HepG2 (cell line): Measurements from ENCODE around the gene SMIM20. TPM values are rescaled to one million over a fixed set of nuclear protein-coding genes. Genes with fewer than 3 reads are reported as not detected.

ENCODE experiments used
- ATAC-seq: fragments of 200-7000 bp; cut with Tn5 transposase; 3 replicates; pipeline ENCODE4 v1.9.1; 2020; ENCODE audit warnings: mild to moderate bottlenecking, moderate library complexity
- BruUV-seq: library from RNA; stranded (reverse); fragments of 400-500 nt; replicated peaks from 2 replicates; lab custom pipeline; 2021; lab: Mats Ljungman, UMichigan
- CTCF ChIA-PET: fragments of 300-600 bp; formaldehyde crosslinking; extraction: SDS; loops from one replicate; lab custom pipeline; 2021; ENCODE audit warnings: low total read pairs, inconsistent platforms, low intra/inter-chr PET ratio; lab: Yijun Ruan, JAX
- POLR2A ChIA-PET: fragments of 350-600 bp; sonication (Branson Sonifier 250); formaldehyde crosslinking; loops from one replicate; lab custom pipeline; 2020; ENCODE audit warnings: antibody characterized with exemption, inconsistent platforms; lab: Yijun Ruan, JAX
- DNase-seq: peaks from one replicate; pipeline ENCODE4 v3.0.0-alpha.2; 2015; ENCODE audit warnings: low spot score
- FAIRE-seq: peaks from 3 replicates; lab custom pipeline; 2011; peaks lifted over from hg19 to GRCh38; lab: Jason Lieb, UNC
- H2AFZ ChIP-seq: one replicate; pipeline ENCODE4 v1.6.1; 2011; ENCODE audit warnings: low read length, inconsistent platforms
- H3K27ac ChIP-seq: fragments of 300-600 bp; 3 replicates; pipeline ENCODE4 v1.8.0; 2011; ENCODE audit warnings: mixed run types, mild to moderate bottlenecking, mixed read lengths, low read length, inconsistent platforms; ENCODE audit not compliant: insufficient read depth; ENCODE audit errors: extremely low read length
- H3K27me3 ChIP-seq, 2 experiments: fragments of 200-600 bp in 1 of 2; 2 replicates in 1 of 2; 3 replicates in 1 of 2; pipeline versions ENCODE4 v1.6.0 to v1.8.0; 2011; ENCODE audit warnings: low read length in 2 of 2, mild to moderate bottlenecking in 2 of 2, moderate library complexity in 2 of 2, inconsistent platforms in 1 of 2; ENCODE audit not compliant: insufficient read depth in 2 of 2, control insufficient read depth in 1 of 2
- H3K36me3 ChIP-seq, 2 experiments: fragments of 200-600 bp in 1 of 2; replicated peaks in 1 of 2; 2 replicates in 1 of 2; 3 replicates in 1 of 2; pipeline versions ENCODE4 v1.5.1 to v1.8.0; 2011; ENCODE audit warnings: low read length in 2 of 2, inconsistent platforms in 1 of 2; ENCODE audit not compliant: insufficient read depth in 2 of 2, control insufficient read depth in 1 of 2
- H3K4me1 ChIP-seq: 2 replicates; pipeline ENCODE4 v1.5.1; 2012; ENCODE audit warnings: low read length, inconsistent platforms; ENCODE audit not compliant: insufficient read depth
- H3K4me2 ChIP-seq: 2 replicates; pipeline ENCODE4 v1.6.0; 2011; ENCODE audit warnings: low read depth, low read length, inconsistent platforms
- H3K4me3 ChIP-seq, 3 experiments: fragments of 200-600 bp in 1 of 3; sonication (generic), shearing (Covaris generic) in 1 of 3; replicated peaks in 1 of 3; 2 replicates each; pipeline ENCODE4 v1.5.1; 2011 to 2016; ENCODE audit warnings: low read length in 3 of 3, inconsistent platforms in 2 of 3, low read depth in 2 of 3, mild to moderate bottlenecking in 2 of 3, control low read depth in 1 of 3, mixed read lengths in 1 of 3; ENCODE audit not compliant: insufficient read depth in 1 of 3
- H3K79me2 ChIP-seq: one replicate; pipeline ENCODE4 v1.6.1; 2011; ENCODE audit warnings: low read length, inconsistent platforms; ENCODE audit not compliant: insufficient read depth
- H3K9ac ChIP-seq: 2 replicates; pipeline ENCODE4 v1.6.0; 2011; ENCODE audit warnings: mild to moderate bottlenecking, low read depth, low read length, inconsistent platforms; ENCODE audit not compliant: insufficient read depth
- H3K9me3 ChIP-seq: 2 replicates; pipeline ENCODE4 v1.5.1; 2012; ENCODE audit warnings: mild to moderate bottlenecking, low read length
- H4K20me1 ChIP-seq: 2 replicates; pipeline ENCODE4 v1.6.0; 2011; ENCODE audit warnings: inconsistent platforms, mild to moderate bottlenecking, low read length, moderate library complexity; ENCODE audit not compliant: insufficient read depth
- HNRNPL ChIP-seq: fragments of 200-400 bp; formaldehyde crosslinking; IDR thresholded peaks from 2 replicates; pipeline ENCODE4 v1.6.1; 2017; ENCODE audit warnings: mild to moderate bottlenecking, low read depth, low read length
- KMT2B ChIP-seq: IDR thresholded peaks from 2 replicates; pipeline ENCODE4 v1.6.1; 2016; ENCODE audit warnings: missing genetic modification reagents, missing compliant biosample characterization
- MED8 ChIP-seq: sonication (generic); formaldehyde crosslinking; IDR thresholded peaks from 2 replicates; pipeline ENCODE4 v1.8.1; 2023; ENCODE audit warnings: mild to moderate bottlenecking, missing genetic modification reagents; ENCODE audit not compliant: insufficient replicate concordance
- MXD4 ChIP-seq: IDR thresholded peaks from 2 replicates; pipeline ENCODE4 v1.6.1; 2016; ENCODE audit warnings: mild to moderate bottlenecking, missing biosample characterization, missing genetic modification reagents
- ONECUT2 ChIP-seq: sonication (generic); formaldehyde crosslinking; IDR thresholded peaks from 2 replicates; pipeline ENCODE4 v1.4.0; 2020; ENCODE audit warnings: missing genetic modification reagents
- PHF5A ChIP-seq: IDR thresholded peaks from one replicate; pipeline ENCODE4 v1.6.1; 2018; ENCODE audit warnings: low read depth, missing genetic modification reagents; ENCODE audit not compliant: unreplicated experiment
- RCOR2 ChIP-seq: IDR thresholded peaks from 2 replicates; pipeline ENCODE4 v1.6.1; 2016; ENCODE audit warnings: missing biosample characterization, missing genetic modification reagents
- SMAD3 ChIP-seq: sonication (generic); formaldehyde crosslinking; IDR thresholded peaks from 2 replicates; pipeline ENCODE4 v1.4.0; 2020; ENCODE audit warnings: missing genetic modification reagents
- ZBTB38 ChIP-seq: sonication (generic); formaldehyde crosslinking; IDR thresholded peaks from 2 replicates; pipeline ENCODE4 v1.5.1; 2020; ENCODE audit warnings: mild to moderate bottlenecking, missing genetic modification reagents
- ZC3H4 ChIP-seq: sonication (generic); formaldehyde crosslinking; IDR thresholded peaks from 2 replicates; pipeline ENCODE4 v1.4.0; 2020; ENCODE audit warnings: missing genetic modification reagents, borderline replicate concordance
- ZNF878 ChIP-seq: sonication (generic); formaldehyde crosslinking; IDR thresholded peaks from 2 replicates; pipeline ENCODE4 v1.8.1; 2023; ENCODE audit warnings: mild to moderate bottlenecking, missing genetic modification reagents, moderate library complexity
- WGBS: methylation state at CpG from one replicate; pipeline ENCODE4 v1.1.6; 2017; ENCODE audit warnings: low lambda C conversion rate; 5-methylcytosine and 5-hydroxymethylcytosine counted together
- in situ Hi-C: cut with HindIII; loops from 2 replicates; pipeline ENCODE4 v1.10.0; 2017; ENCODE audit warnings: low pct_unique_long_range_greater_than_20kb; ENCODE audit not compliant: extremely low pct_ligation_motif_present
- intact Hi-C: fragments of 100-400 bp; cut with micrococcal nuclease; formaldehyde crosslinking; loops from one replicate; pipeline ENCODE4 v1.10.0; 2022; ENCODE audit not compliant: unreplicated experiment
- polyA plus RNA-seq, 8 experiments: library from polyadenylated mRNA; depleted of rRNA in 3 of 8; stranded (reverse) in 7 of 8; unstranded in 1 of 8; fragments of >200 nt; fragmentation: Illumina TruSeq in 4 of 8; extraction: Trizol in 4 of 8; gene quantifications; 2 replicates each; pipeline versions ENCODE4 v1.2.1 to v1.2.3, GENCODE V29; 2011 to 2016; ENCODE audit warnings: low read depth in 4 of 8, missing spikeins in 1 of 8, mixed read lengths in 1 of 8; ENCODE audit not compliant: insufficient read depth in 1 of 8
- total RNA-seq, 5 experiments: library from RNA; depleted of rRNA; stranded (reverse); fragments of >200 nt; fragmentation: Illumina TruSeq; extraction: Trizol; gene quantifications; 2 replicates each; pipeline ENCODE4 v1.2.3, GENCODE V29; 2016; ENCODE audit warnings: low read depth in 1 of 5
- TF ChIP-seq, protein P1 (sequence below): IDR thresholded peaks from 2 replicates; pipeline ENCODE4 v1.6.1; 2016; ENCODE audit warnings: low read depth, control low read depth
- TF ChIP-seq, protein P2 (sequence below): IDR thresholded peaks from 2 replicates; pipeline ENCODE4 v1.6.1; 2012; ENCODE audit warnings: inconsistent platforms
- TF ChIP-seq, protein P3 (sequence below): sonication (generic); formaldehyde crosslinking; IDR thresholded peaks from 2 replicates; pipeline ENCODE4 v1.5.1; 2020; ENCODE audit warnings: mild to moderate bottlenecking, missing genetic modification reagents, moderate library complexity
- TF ChIP-seq, protein P4 (sequence below): sonication (generic); formaldehyde crosslinking; IDR thresholded peaks from 2 replicates; pipeline ENCODE4 v1.4.0; 2020; ENCODE audit warnings: missing genetic modification reagents, mild to moderate bottlenecking, borderline replicate concordance

The SMIM20 gene
- total and polyA plus RNA-seq, 2 of the 13 experiments (the other 11 are each of a cell fraction or from before 2014, with no cell fraction given) = 26.3 to 30.2 TPM

DNA sequence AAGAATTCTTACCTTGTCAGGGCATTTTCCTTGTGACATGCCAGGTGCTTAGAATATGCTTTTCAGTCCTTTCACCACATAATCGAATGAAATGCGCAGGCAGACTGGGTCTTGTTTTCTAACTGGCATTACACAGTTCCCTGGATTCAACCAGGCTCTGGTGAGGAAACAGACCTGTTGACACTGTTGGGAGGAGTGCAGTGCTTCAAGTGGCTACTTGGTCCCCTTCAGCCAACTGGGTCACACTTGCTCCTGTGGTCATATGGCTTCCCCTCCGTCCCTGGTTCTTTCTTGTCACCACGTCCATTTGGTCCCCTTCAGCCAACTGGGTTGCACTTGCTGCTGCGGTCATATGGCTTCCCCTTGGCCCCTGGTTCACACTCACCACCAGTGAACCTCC lies 9.7 kb downstream of the SMIM20 start:
- ATAC-seq = no peak
- H2AFZ ChIP-seq = no peak overlapping the region
- H3K4me2 ChIP-seq = no peak overlapping the region
- no TSS peak for BruUV-seq
- H3K36me3 ChIP-seq = peaks cover 0 to 3% of the 10 kb centered on the region in 2 experiments; a peak in 1 of 5 replicates
- H3K9ac ChIP-seq = no peak overlapping the region
- POLR2A ChIA-PET = no interaction called here
- H4K20me1 ChIP-seq = no peaks in the 10 kb centered on the region
- TF ChIP-seq ZC3H4 (no peak), RCOR2 (no peak), ZNF878 (CRISPR knock-in tag) (no peak), MED8 (CRISPR knock-in tag) (no peak), KMT2B (CRISPR knock-in tag) (no peak), SMAD3 (CRISPR knock-in tag) (no peak), PHF5A (no peak), HNRNPL (no peak), ONECUT2 (CRISPR knock-in tag) (no peak), MXD4 (CRISPR knock-in tag) (no peak), ZBTB38 (CRISPR knock-in tag) (no peak)
- TF ChIP-seq, protein P1, sequence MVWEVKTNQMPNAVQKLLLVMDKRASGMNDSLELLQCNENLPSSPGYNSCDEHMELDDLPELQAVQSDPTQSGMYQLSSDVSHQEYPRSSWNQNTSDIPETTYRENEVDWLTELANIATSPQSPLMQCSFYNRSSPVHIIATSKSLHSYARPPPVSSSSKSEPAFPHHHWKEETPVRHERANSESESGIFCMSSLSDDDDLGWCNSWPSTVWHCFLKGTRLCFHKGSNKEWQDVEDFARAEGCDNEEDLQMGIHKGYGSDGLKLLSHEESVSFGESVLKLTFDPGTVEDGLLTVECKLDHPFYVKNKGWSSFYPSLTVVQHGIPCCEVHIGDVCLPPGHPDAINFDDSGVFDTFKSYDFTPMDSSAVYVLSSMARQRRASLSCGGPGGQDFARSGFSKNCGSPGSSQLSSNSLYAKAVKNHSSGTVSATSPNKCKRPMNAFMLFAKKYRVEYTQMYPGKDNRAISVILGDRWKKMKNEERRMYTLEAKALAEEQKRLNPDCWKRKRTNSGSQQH = no peak
- TF ChIP-seq, protein P2, sequence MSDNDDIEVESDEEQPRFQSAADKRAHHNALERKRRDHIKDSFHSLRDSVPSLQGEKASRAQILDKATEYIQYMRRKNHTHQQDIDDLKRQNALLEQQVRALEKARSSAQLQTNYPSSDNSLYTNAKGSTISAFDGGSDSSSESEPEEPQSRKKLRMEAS = no peak
- TF ChIP-seq, protein P3, sequence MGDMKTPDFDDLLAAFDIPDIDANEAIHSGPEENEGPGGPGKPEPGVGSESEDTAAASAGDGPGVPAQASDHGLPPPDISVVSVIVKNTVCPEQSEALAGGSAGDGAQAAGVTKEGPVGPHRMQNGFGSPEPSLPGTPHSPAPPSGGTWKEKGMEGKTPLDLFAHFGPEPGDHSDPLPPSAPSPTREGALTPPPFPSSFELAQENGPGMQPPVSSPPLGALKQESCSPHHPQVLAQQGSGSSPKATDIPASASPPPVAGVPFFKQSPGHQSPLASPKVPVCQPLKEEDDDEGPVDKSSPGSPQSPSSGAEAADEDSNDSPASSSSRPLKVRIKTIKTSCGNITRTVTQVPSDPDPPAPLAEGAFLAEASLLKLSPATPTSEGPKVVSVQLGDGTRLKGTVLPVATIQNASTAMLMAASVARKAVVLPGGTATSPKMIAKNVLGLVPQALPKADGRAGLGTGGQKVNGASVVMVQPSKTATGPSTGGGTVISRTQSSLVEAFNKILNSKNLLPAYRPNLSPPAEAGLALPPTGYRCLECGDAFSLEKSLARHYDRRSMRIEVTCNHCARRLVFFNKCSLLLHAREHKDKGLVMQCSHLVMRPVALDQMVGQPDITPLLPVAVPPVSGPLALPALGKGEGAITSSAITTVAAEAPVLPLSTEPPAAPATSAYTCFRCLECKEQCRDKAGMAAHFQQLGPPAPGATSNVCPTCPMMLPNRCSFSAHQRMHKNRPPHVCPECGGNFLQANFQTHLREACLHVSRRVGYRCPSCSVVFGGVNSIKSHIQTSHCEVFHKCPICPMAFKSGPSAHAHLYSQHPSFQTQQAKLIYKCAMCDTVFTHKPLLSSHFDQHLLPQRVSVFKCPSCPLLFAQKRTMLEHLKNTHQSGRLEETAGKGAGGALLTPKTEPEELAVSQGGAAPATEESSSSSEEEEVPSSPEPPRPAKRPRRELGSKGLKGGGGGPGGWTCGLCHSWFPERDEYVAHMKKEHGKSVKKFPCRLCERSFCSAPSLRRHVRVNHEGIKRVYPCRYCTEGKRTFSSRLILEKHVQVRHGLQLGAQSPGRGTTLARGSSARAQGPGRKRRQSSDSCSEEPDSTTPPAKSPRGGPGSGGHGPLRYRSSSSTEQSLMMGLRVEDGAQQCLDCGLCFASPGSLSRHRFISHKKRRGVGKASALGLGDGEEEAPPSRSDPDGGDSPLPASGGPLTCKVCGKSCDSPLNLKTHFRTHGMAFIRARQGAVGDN (CRISPR knock-in tag) = no peak
- TF ChIP-seq, protein P4, sequence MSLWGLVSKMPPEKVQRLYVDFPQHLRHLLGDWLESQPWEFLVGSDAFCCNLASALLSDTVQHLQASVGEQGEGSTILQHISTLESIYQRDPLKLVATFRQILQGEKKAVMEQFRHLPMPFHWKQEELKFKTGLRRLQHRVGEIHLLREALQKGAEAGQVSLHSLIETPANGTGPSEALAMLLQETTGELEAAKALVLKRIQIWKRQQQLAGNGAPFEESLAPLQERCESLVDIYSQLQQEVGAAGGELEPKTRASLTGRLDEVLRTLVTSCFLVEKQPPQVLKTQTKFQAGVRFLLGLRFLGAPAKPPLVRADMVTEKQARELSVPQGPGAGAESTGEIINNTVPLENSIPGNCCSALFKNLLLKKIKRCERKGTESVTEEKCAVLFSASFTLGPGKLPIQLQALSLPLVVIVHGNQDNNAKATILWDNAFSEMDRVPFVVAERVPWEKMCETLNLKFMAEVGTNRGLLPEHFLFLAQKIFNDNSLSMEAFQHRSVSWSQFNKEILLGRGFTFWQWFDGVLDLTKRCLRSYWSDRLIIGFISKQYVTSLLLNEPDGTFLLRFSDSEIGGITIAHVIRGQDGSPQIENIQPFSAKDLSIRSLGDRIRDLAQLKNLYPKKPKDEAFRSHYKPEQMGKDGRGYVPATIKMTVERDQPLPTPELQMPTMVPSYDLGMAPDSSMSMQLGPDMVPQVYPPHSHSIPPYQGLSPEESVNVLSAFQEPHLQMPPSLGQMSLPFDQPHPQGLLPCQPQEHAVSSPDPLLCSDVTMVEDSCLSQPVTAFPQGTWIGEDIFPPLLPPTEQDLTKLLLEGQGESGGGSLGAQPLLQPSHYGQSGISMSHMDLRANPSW (CRISPR knock-in tag) = no peak
- TF ChIP-seq, all 625 proteins: peak for 0
- no peak overlapping the region for H3K4me3 ChIP-seq
- no peaks in the 10 kb centered on the region for H3K9me3 ChIP-seq
- in situ Hi-C loops = no loop called here
- DNase-seq (no peak), FAIRE-seq (no peak)
- peaks cover 36% of the 10 kb centered on the region for H3K4me1 ChIP-seq
- intact Hi-C loops = no loop called here
- 95% methylated on average over 5 of the region's 5 CpGs for WGBS
- no peaks in the 10 kb centered on the region for H3K27me3 ChIP-seq
- H3K27ac ChIP-seq = no peak overlapping the region
- H3K79me2 ChIP-seq = peaks cover 2% of the 10 kb centered on the region
- CTCF ChIA-PET = no interaction called here
